Urothelium cell line (cell line): Measurements from ENCODE around the gene SFXN2.
A peak's percentile ranks its signal among the peaks of the same experiment; 100 is the strongest.
"Not testable (repeated sequence)": the region's sequence is repeated elsewhere in the genome, so short reads cannot be mapped to it uniquely, and the experiment has no call there.

Source experiments
- DNase-seq: peaks from one replicate; pipeline ENCODE4 v3.0.0; 2011; ENCODE audit warnings: low spot score, mixed read lengths
- FAIRE-seq: peaks from 2 replicates; lab custom pipeline; 2011; peaks lifted over from hg19 to GRCh38; lab: Jason Lieb, UNC

The SFXN2 gene, protein sequence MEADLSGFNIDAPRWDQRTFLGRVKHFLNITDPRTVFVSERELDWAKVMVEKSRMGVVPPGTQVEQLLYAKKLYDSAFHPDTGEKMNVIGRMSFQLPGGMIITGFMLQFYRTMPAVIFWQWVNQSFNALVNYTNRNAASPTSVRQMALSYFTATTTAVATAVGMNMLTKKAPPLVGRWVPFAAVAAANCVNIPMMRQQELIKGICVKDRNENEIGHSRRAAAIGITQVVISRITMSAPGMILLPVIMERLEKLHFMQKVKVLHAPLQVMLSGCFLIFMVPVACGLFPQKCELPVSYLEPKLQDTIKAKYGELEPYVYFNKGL

DNA sequence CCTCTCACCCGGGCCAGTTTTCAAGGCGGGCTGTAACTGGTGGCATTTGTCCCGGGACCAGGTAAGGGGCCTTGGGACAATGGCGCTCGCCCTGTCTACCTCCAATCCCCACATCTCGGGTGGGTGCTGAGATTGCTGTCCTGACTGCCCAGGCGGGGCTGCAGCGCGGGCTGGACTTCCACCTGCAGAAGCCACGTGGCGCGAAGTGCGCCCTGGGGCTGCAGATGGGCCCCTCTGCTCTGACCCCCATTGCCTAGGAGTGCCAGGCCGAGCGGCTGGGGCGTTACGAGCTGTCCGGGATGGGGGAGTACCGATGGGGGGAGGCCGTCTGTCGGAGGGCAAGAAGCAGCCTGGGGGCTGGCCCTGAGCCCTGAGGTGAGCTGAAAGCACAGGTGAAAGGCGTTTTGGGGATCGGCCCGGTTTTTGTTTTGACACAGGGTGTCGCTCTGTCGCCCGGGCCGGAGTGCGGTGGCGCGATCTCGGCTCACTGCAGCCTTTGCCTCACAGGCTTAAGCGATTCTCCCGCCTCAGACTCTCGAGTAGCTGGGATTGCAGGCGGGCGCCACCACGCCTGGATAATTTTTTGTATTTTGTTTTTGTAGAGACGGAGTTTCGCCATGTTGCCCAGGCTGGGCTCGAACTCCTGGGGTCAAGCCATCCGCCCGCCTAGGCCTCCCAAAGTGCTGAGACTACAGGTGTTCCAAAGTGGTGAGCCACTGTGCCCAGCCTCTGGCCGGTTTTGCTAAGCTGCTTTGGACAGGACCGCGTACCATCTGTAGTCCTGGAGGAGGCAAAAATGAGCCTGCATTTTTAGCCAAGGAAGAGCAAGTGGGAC, at the start of gene SFXN2:
SFXN2 (plus strand) TSS at position 16 of the 835 bp plus-strand sequence. CDS start 12,001 bp downstream, outside the sequence.
- DNase-seq (no peak), FAIRE-seq (no peak)

DNA sequence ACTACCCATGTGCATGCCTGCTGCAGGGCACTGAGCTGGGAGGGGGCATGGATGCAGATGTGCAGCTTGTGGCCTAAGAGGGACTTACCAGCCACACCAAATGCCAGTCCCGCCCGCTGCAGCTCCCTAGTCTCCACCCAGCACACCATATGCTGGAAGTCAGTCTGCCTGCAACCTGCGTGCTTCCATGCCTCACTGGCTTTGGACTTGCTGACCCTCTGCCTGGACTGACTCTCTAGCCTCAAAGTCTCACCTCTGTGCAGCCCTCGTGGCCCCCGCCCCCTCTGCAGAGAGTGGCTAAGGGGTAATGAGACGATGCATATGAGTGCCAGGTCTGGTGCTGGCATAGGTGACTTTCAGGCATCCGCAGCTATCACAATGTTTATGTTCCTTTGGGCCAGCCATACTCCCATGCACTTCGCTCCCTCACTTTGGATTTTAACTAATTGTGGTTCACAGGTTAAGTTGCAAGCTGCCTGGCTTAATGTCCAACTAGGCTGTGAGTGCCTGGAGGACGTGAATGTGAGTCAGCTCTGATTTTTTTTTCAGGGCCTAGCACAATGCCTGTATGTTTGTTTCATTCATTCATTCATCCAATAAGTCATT, 48.4 kb upstream of the SFXN2 start:
- DNase-seq: no peak

DNA sequence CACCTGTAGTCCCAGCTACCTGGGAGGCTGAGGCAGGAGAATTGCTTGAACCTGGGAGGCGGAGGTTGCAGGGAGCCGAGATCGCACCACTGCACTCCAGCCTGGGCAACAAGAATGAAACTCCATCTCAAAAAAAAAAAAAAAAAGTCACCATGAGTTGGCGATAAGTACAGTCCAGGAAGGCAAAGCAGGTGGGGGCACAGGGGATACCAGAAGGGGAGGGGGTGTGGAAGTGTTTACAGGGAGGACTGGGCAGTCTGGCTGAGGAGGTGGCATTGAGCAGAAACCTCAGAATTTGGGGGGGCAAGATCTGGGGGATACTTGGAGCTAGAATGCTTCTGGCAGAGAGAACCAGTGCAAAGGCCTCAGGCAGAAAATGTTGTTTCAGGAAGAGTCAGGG, 47.0 kb upstream of the SFXN2 start:
- DNase-seq, FAIRE-seq: not testable (repeated sequence)

More for the DNA sequence above, 48.4 kb upstream of the SFXN2 start:
- no peak for FAIRE-seq

DNA sequence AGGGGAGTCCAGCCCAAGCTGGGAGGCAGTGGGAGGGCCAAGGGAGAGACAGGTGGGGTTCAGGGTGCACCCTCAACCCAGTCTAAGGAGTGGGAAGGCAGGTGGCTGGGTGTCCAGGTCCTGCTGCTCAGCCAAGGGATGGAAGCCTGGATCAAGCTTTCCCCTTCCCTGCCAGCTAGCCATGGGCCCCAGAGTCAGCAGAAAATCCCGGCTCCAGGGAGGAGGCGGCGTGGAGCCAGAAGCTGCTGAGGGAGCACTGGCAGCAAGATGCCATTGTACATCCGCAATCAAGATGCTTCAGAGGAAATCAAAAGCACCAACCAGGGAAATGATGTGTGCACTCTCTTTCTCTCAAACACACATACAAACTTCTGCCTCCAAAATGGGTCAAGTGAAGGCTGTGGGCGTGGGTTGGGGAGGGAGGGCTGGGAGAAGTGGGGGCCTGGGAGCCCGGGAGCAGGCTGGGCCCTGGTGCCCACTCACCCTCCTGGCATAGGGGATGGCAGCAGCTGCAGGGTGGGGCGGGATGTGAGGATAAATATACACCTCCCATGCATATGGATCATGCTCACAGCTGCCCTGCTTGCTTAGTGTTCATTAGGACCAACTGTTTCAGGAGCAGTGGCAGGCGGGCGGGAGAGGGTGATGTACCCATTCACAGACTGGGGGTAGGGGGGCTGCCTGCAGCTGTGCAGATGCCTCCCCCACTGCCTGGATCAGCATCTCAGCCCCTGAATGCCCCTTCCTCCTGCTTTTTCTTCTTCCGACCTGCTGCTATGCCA, 45.9 kb upstream of the SFXN2 start:
- FAIRE-seq (no peak), DNase-seq (no peak)

DNA sequence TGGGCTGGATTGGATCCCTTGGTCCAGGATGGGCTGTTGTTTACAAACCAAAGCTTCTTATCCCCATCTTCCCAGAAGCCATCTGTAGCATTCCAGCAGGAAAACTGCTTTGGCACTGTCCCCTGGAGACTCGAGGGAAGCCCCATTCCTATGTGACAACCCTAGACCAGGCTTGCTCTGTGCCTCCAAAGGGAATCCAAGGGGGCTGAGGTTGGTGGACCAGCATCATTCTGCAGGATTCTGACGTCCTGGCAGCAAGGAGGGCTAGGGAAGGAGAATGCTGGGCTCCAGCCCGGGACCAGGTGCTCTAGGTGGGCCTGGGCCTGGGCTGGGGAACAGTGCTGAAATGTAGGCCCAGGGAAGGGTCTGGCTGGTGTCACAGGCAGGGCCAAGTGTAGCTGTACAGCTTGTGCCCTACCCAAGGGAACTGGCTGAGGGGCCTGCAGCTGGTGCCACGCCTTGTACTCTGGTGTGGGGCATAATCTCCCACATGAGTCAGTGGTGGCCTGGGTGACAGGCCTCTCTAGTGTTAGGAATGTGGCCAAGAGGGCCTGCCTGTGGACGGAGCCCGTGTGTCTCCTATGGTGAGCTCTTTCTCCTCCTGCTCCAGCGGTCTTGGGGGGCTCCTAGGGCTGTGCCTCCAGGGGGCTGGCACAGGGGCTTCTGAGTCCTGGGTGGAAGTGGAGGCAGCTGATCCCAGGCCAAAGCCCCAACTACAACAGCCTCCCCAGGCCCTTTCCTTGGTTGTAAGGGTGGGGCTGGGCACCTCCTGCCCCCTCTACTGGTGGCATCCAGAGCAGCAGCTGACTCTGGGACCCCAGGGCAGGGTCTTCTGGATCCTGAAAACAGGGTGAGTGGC, 45.0 kb upstream of the SFXN2 start:
- FAIRE-seq (no peak), DNase-seq (peak; percentile 65)

DNA sequence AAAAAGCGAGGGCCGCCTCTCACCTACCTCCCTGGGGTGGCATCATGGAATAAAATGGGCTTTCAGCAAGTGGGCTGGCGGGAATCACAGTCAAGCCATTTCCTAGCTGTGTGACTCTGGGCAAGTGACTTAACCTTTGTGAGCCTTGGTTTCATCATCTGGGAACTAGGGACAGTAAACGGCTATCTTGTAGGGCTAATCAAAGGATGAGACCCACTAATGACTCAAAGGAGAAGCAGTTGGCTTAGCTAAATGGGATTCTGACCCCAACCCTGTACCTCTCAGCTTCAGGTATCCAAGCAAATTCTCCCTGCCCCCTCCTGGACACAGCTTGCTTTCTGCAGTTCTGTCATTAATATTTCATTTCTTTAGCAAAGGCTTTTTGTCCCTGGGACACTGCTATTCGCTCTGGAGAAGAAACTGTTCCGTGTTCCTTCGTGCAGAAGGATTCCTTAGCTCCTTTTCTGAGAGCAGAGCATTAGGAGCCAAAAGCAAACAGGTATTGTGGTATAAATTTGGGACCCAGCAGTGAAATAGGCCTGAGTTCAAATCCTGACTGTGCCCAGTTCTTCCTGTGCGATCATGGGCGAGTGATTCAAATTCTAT, 44.3 kb upstream of the SFXN2 start:
- no peak for DNase-seq
- FAIRE-seq: no peak

DNA sequence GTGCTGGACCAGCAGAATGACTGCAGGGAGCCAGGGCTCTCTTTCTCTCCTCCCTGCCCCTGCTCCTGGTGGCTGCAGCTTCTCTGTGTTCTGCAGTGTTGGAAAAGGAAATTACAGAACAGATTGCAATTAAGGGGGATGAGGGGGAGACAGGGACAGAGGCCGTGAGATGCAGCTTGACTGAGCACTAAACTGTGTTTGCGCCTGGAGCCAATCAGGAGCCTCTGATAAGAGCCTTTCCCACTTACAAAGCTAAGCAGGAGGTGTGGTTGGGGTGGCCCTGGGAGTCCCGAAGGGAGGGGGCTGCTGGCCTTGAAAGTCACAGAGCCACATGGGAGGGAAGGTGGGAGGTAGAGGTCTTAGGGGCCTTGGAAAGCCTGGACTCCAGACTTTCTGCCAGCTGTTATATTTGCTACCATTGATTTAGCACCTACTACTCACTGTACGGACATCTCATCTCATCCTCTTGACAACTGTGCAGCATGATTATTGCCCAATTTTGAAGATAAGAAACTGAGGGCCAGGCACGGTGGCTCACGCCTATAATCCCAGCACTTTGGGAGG, 43.5 kb upstream of the SFXN2 start:
- FAIRE-seq (no peak), DNase-seq (no peak)

DNA sequence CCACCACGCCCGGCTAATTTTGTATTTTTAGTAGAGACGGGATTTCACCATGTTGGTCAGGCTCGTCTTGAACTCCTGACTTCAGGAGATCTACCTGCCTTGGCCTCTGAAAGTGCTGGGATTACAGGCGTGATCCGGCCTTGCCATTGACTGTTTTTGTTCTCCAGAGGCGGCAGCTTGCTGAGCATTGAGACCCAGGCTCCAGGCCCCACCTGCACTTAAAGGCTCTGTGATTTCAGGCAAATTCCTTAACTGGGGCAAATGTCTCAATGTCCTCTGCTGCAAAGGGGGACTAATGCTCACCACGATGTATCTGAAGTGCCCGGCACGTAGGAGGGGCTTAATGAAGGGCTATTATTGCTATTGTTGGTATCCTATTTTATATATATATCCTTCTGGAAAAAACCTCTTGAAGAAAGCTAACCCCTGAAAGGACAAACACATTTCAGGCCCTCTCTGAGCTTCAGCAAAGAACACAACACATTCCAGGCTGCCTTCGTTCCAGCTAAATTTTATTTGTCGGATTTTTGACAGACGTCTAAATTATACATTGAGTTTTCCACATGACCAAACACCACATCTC, 41.1 kb upstream of the SFXN2 start:
- no peak for DNase-seq
- FAIRE-seq: no peak

DNA sequence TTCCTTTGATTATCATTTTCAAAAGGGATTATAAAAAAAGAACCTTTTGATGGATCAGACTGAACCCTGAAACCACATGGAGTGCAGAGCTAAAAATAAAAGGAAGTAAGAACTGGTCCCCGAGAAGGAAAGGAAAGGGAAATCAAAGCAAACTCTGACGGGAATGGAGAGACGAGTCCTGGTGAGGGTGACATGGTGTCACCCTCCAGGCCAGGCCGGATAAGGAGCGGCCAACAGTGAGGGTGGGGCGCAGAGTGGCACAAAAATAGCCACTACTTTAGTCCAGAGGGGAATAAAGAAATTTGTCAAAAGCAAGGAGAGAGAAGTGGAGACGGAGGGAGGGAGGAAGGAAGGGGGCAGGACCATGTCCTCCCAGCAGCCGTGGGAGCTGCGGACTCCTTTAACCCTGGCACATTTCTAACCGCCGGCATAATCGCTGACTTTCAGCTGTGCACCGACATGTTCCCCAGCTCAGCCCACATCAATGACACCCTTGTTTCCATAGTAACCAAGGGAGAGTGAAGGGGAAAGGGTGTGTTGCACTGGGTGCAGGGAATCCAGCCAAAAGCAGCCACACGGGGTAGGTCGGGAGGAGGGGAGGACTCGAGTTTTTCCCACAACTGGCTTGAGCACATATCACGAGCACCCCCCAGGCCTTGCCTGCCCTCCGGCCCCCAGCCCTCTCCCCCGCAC, 40.5 kb upstream of the SFXN2 start:
- DNase-seq (peak; percentile 73), FAIRE-seq (no peak)

DNA sequence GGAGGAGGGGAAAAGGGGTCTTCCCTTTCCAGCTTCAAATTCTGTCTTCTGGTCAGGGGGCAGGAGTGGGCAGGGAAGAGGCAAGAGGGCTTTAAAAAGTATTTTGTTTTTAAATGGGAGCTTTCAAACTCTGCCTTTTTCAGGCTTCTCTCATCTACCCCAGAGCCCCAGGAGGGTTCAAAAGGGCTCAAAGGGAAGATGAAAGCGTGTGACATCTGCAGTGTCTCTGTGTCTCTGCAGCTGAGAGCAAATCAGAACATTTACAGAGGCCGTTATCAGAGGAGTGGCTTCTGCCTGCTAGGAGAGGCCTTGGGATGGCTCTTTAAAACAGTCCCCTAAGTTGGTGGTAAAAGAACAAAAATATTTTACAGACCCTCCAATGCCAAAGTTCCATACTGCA, 39.9 kb upstream of the SFXN2 start:
- FAIRE-seq: no peak
- DNase-seq: no peak

DNA sequence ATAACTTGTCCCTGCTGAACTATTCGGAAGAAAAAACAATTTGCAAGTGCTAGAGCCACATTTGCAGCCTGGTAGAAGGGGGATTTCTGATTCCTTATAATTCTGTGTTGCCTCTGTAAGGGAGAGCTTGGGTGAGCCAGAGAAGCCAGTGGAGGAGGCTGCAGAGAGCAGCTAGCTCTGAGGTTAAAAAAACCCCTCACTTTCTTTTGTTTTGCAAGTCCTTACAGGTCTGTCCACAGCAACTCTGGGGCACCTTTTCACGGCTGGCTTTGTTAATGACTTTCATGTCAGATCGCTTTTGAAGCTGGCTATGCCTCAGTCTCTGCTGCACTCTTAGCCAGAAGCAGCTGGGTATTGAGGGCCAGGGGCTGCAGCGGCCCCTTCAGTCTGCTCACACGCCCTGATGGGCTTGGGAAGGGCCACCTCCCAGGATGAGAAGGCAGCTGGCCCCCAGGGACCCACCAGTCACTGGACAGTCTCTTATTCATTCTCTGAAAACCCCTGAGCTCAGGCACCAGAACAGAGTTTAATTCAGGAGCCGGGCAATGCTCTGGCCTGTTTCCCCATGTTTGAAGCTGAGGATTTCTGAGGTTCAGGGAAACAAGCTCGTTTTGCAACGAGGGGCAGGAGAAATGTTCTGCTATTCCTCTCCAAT, 39.3 kb upstream of the SFXN2 start:
- FAIRE-seq: no peak
- no peak for DNase-seq

DNA sequence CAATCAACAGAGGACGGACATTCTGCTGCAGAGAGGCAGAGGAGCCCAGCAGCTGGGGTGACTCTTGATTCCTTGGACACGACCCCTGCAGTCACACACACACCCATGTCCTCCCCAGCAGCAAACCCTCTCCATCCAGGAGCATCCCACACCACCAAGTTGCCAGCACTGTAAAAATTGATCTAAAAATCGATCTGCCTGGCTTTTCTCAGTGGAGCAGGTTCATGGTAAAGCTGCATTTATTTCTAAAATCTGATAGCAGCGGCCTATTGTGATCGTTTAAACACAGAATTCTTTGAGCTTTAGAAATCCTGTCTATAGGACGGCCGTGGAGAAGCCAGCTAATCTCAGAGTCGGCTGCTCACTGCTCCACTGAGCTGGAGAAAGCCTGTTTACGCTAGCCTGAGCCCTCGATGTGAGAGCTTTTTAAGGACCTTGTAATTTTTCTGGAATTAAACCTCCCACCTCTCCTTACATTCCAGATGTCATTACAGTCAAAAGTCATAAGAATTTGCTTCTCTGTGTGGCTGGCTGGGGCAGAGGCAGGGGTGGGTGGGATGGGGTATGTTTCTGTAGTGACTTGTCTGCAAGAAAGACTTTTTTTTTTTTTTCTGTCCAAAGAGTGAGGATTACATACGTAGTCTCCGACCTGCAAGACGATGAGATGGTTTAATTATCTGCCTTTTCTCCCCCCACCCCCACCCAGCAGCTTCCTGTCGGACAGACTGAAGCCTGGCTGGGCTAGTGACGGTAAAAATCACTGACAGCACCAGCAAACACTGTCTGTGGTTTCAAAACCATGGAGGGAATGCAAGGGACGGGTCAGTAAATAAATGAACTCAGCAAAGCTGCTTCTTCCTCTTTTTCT, 38.5 kb upstream of the SFXN2 start:
- no peak for FAIRE-seq
- DNase-seq: peak; percentile 70

DNA sequence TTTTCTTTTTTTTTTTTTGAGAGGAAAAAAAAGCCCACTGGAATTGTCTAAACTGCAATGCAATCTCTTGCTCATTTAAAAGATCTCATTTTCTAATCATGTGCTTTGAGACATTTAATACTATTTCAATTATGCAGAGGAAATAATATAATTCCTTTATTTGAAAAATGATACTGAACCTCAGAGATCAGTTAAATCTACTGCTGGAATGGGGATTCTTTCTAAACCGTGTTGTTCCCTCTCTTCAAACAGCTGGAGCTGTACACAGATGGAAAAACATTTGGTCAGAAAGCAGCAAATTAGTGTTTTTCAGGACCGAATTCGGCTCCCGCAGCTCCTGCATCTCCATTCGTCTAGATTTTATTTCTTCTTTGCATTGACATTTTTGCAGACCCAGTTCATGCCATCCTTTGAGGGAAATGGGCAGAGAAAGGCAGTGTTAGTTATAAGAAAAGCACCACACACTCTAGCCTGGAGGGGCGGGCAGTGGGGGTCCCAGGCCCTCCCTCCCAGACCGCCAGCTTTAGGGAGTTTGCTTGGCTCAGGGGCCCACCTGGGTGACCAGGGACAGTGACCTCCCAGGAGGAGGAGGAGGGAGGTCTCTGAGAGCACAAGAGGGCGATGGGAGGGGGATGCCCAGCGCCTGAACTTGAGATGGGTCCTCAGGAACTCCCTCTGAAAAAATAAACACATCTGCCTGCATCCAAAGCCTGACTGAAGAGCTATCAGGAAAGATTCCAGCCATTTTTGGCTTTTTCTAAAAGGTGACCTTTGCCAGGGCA, 37.7 kb upstream of the SFXN2 start:
- DNase-seq (no peak), FAIRE-seq (no peak)

DNA sequence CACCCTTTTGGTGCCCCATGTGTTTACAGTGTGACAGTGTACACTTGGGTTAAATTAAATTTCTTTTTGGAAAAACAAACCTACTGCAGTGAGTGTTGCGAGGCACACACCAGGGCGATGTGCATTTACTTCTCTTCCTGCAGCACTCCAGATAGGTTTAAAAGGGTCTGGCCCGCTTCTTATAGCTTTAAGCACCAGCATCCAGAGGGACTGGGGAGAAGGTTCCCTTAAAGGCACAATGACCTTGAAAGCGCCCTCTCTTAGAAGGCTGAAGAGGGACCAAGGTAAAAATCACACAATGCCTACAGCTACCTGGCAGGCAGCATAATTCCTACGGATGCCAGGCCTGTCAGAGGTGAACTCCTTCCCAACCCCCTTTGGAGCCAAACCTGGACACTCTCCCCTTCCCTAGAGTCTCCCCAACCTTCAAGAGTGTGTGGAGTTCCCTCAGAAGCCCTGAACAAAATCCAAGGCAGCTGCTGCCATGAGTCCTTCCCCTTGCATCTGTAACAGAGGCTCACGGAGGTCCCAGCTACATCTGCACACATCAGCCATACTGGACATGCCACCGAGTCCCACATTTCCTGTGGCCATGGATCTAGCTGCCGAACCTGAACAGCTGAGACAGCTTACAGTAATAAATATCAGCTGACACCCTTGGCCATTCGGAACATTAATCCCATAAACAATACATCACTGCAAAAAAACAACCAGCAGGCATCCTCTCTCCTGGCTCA, 36.9 kb upstream of the SFXN2 start:
- no peak for DNase-seq
- no peak for FAIRE-seq

DNA sequence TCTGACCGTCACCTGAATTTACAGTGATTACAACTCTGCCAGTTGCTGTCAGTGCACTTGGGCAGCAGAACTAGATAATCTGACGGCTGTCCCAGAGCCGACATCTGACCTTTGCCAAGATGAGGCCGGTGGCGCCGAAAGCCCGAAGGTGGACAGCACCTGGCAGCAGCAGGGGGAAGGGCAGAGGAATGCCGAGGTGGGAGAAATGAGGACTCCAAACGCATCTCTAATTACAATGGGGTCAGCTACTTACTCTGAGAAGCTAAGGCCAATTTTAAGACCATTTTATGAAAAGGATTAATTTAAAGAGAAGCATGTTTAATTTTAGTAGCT, 36.4 kb upstream of the SFXN2 start:
- no peak for FAIRE-seq
- DNase-seq: no peak
